NCI-H82 (cell line): Measurements from ENCODE around the gene RAX2.

Experiments
- DNase-seq: peaks from one replicate; lab custom pipeline; 2025; lab: John Stamatoyannopoulos, UW

Gene RAX2

GRCh38 chr19:3801412-3802096 lies 29.5 kb upstream of the RAX2 start:
- DNase-seq = peak; percentile 8

- no peak for DNase-seq
These were observed 29.0 kb upstream of the RAX2 start for GRCh38 chr19:3800996-3801395.

- no peak for DNase-seq
These were observed 26.1 kb upstream of the RAX2 start for GRCh38 chr19:3798137-3798536.

- DNase-seq = no peak
These were observed 24.3 kb upstream of the RAX2 start for GRCh38 chr19:3796358-3796757.

- DNase-seq = no peak
These were observed 21.8 kb upstream of the RAX2 start for GRCh38 chr19:3793799-3794198.

- DNase-seq = no peak
These were observed 20.1 kb upstream of the RAX2 start for GRCh38 chr19:3792114-3792513.

- no peak for DNase-seq
These were observed 18.9 kb upstream of the RAX2 start for GRCh38 chr19:3790941-3791340.

GRCh38 chr19:3790209-3790734 lies 18.2 kb upstream of the RAX2 start:
- no peak for DNase-seq

- no peak for DNase-seq
These were observed 17.2 kb upstream of the RAX2 start for GRCh38 chr19:3788996-3789778.

- DNase-seq = peak; percentile 24
These were observed 14.2 kb upstream of the RAX2 start, which contains the start of gene MATK for GRCh38 chr19:3785938-3786824. MATK (minus strand) TSS chr19:3786381; CDS start chr19:3785135, 1,246 bp downstream.

GRCh38 chr19:3785451-3785937 lies 13.5 kb upstream of the RAX2 start:
- DNase-seq = peak; percentile 42

- DNase-seq = no peak
These were observed 12.8 kb upstream of the RAX2 start for GRCh38 chr19:3784607-3785450.

GRCh38 chr19:3783660-3784584 lies 11.9 kb upstream of the RAX2 start:
- DNase-seq = no peak

GRCh38 chr19:3782903-3783302 lies 10.9 kb upstream of the RAX2 start:
- DNase-seq = no peak

- no peak for DNase-seq
These were observed 10.3 kb upstream of the RAX2 start for GRCh38 chr19:3782330-3782729.

- no peak for DNase-seq
These were observed 9.6 kb upstream of the RAX2 start for GRCh38 chr19:3781603-3782002.

GRCh38 chr19:3780786-3781304 lies 8.8 kb upstream of the RAX2 start:
- no peak for DNase-seq

- no peak for DNase-seq
These were observed 7.1 kb upstream of the RAX2 start for GRCh38 chr19:3778899-3779723.
